Stomach (tissue), 4 donors: ENCODE measurements around the gene DUSP12.

ENCODE experiments used
- POLR2A ChIP-seq, 4 donors: fragments of 450-650 bp; IDR thresholded peaks; one replicate each; pipeline ENCODE4 v1.6.1; 2016; ENCODE audit warnings: antibody characterized with exemption in 4 of 4, control low read depth in 2 of 4, mild to moderate bottlenecking in 1 of 4, moderate library complexity in 1 of 4
- POLR2AphosphoS5 ChIP-seq, 3 donors: sonication (generic); formaldehyde crosslinking; IDR thresholded peaks; one replicate each; pipeline ENCODE4 v1.6.1; 2016; ENCODE audit warnings: antibody characterized with exemption in 3 of 3
- TF ChIP-seq, protein P1 (sequence below), 7 experiments: fragments of 450-650 bp in 4 of 7; fragments of 200-600 bp in 3 of 7; sonication (generic) in 3 of 7; IDR thresholded peaks; one replicate each; pipeline ENCODE4 v1.5.1; 2016 to 2019; ENCODE audit warnings: antibody characterized with exemption in 7 of 7, control low read depth in 2 of 7, mild to moderate bottlenecking in 1 of 7

DNA sequence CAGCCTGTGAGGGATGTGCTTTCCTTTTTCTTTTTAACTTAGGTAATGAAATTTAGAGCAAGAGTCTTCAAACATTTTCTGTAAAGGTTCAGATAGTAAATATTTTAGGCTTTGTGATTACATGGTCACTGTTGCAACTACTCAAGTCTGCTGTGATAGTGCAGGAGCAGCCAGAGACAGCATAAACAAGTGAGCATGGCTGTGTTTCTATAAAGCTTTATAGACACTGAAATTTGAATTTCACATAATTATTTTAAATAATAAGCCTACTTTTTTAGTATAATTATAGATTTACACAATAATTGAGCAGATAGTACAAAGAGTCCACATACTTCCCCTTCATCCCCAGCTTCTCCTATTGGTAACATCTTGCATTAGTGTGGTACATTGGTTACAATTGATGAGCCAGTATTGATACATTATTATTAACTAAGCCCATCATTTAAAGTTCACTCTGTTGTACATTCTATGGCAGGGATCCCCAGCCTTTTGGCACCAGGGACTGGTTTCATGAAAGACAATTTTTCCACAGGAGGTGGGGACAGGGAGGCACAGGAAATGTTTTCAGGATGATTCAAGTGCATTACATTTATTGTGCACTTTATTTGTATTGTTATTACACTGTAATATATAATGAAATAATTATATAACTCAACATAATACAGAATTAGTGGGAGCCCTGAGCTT is 19.5 kb downstream of the DUSP12 start:
- TF ChIP-seq, protein P1, sequence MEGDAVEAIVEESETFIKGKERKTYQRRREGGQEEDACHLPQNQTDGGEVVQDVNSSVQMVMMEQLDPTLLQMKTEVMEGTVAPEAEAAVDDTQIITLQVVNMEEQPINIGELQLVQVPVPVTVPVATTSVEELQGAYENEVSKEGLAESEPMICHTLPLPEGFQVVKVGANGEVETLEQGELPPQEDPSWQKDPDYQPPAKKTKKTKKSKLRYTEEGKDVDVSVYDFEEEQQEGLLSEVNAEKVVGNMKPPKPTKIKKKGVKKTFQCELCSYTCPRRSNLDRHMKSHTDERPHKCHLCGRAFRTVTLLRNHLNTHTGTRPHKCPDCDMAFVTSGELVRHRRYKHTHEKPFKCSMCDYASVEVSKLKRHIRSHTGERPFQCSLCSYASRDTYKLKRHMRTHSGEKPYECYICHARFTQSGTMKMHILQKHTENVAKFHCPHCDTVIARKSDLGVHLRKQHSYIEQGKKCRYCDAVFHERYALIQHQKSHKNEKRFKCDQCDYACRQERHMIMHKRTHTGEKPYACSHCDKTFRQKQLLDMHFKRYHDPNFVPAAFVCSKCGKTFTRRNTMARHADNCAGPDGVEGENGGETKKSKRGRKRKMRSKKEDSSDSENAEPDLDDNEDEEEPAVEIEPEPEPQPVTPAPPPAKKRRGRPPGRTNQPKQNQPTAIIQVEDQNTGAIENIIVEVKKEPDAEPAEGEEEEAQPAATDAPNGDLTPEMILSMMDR (IDR thresholded peaks at IDR 0.05): no peak
- no peak for TF ChIP-seq POLR2AphosphoS5 (IDR thresholded peaks at IDR 0.05)
- TF ChIP-seq POLR2A (IDR thresholded peaks at IDR 0.05): no peak
